GM12892 (cell line): ENCODE data around the gene KIAA1671.

Source experiments
- POLR2A ChIP-seq: IDR thresholded peaks from 2 replicates; pipeline ENCODE4 v1.6.1; 2011; ENCODE audit warnings: low read depth, low read length, control low read depth
- POLR2AphosphoS5 ChIP-seq: IDR thresholded peaks from 2 replicates; pipeline ENCODE4 v1.6.1; 2011; ENCODE audit warnings: low read depth, low read length, control low read depth

DNA sequence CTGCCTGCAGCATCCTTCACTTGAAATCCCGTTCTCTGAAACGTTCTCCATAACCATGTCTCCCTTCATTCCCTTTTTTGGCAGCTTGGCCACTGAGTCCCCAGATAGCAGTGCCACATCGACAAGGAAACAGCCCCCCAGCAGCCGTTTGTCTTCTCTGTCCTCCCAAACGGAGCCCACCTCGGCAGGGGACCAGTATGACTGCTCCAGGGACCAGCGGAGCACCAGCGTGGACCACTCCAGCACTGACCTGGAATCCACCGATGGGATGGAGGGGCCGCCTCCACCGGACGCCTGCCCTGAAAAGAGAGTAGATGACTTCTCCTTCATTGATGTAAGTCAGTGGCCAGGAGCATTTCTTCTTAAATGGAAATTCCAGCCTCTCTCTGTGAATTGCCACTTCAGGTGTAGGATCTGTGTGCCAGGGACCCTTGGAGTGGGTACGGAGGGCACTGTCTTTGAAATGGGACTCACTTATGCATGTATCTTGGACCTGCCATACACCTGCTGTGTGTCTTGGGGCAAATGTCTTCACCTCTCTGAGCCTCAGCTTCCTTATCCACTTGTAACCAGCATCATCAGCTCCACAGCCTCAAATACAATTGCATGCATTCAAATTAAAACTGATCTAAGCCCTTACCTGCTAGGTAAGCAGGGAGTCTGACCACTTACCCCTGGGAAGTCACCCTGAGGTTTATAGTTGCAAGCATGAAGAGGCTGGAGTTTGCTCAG is 221.8 kb downstream of the KIAA1671 start:
- TF ChIP-seq POLR2A: no peak
- TF ChIP-seq POLR2AphosphoS5: no peak
